Testis (tissue), 3 donors: ENCODE results near the gene IFNL3. TPM values are rescaled to one million over a fixed set of nuclear protein-coding genes. Genes with fewer than 3 reads are reported as not detected.
"Not testable (repeated sequence)": the region's sequence is repeated elsewhere in the genome, so short reads cannot be mapped to it uniquely, and the experiment has no call there.

Experiments used
- DNase-seq: peaks from one replicate; pipeline ENCODE4 v3.0.0-alpha.2; 2019
- H3K27ac ChIP-seq, 2 donors: fragments of 200-600 bp; sonication (generic); one replicate each; pipeline ENCODE4 v1.5.1; 2019
- H3K27me3 ChIP-seq: fragments of 200-600 bp; sonication (generic); one replicate; pipeline ENCODE4 v1.5.1; 2019
- H3K36me3 ChIP-seq: fragments of 200-600 bp; sonication (generic); one replicate; pipeline ENCODE4 v1.5.1; 2017; ENCODE audit warnings: low read depth; ENCODE audit errors: missing control alignments
- H3K4me1 ChIP-seq: fragments of 200-600 bp; sonication (generic); one replicate; pipeline ENCODE4 v1.5.1; 2019
- H3K4me3 ChIP-seq, 2 donors: fragments of 200-600 bp; sonication (generic); one replicate each; pipeline ENCODE4 v1.5.1; 2017 to 2019
- H3K9me3 ChIP-seq: fragments of 200-600 bp; sonication (generic); one replicate; pipeline ENCODE4 v1.5.1; 2017
- CTCF ChIP-seq, 3 experiments: fragments of 450-650 bp in 2 of 3; fragments of 200-600 bp in 1 of 3; sonication (generic) in 1 of 3; IDR thresholded peaks; one replicate each; pipeline ENCODE4 v1.5.1; 2016 to 2019; ENCODE audit warnings: antibody characterized with exemption in 3 of 3, mild to moderate bottlenecking in 2 of 3, moderate library complexity in 1 of 3
- POLR2A ChIP-seq: fragments of 450-650 bp; IDR thresholded peaks from one replicate; pipeline ENCODE4 v1.6.1; 2017; ENCODE audit warnings: antibody characterized with exemption, mild to moderate bottlenecking, moderate library complexity
- WGBS, 2 donors: methylation state at CpG; one replicate each; pipeline ENCODE4 v1.1.5; 2018; 5-methylcytosine and 5-hydroxymethylcytosine counted together
- intact Hi-C: fragments of 100-400 bp; cut with DNase I; formaldehyde crosslinking; loops from one replicate; pipeline ENCODE4 v1.15.1; 2023; ENCODE audit warnings: low total_unique reads
- polyA plus RNA-seq: library from polyadenylated mRNA; stranded (reverse); fragments of 350-450 nt; fragmentation: Illumina TruSeq; extraction: RNeasy Lipid Tissue Mini Kit (QIAGEN cat#74804); gene quantifications from one replicate; pipeline ENCODE4 v1.2.3, GENCODE V29; 2014; ENCODE audit warnings: low read depth, low replicate concordance; ENCODE audit not compliant: insufficient read depth
- total RNA-seq, 2 donors: library from RNA; depleted of rRNA; stranded (reverse); fragments of >200 nt; gene quantifications; one replicate each; pipeline ENCODE4 v1.2.3, GENCODE V29; 2016

The IFNL3 gene
- total and polyA plus RNA-seq, 3 donors from 2014 or later = not detected

GRCh38 chr19:39276740-39277139, 31.9 kb upstream of the IFNL3 start:
- 88 to 90% methylated on average over 5 of the region's 5 CpGs for WGBS, 2 donors
- H3K4me1 ChIP-seq = no peaks in the 10 kb centered on the region
- no peak overlapping the region for H3K27ac ChIP-seq
- no peak for TF ChIP-seq POLR2A
- no peak for TF ChIP-seq CTCF (IDR thresholded peaks at IDR 0.05)
- no peaks in the 10 kb centered on the region for H3K9me3 ChIP-seq
- intact Hi-C loops = no loop called here
- no peaks in the 10 kb centered on the region for H3K36me3 ChIP-seq
- no peak overlapping the region for H3K4me3 ChIP-seq
- no peak for DNase-seq
- H3K27me3 ChIP-seq = no peaks in the 10 kb centered on the region

- Histone ChIP-seq H3K9me3 (no peaks in the 10 kb centered on the region), H3K4me1 (no peaks in the 10 kb centered on the region), H3K27me3 (no peaks in the 10 kb centered on the region), H3K36me3 (no peaks in the 10 kb centered on the region), H3K4me3 (no peak overlapping the region), H3K27ac (no peak overlapping the region)
- DNase-seq = no peak
- no peak for TF ChIP-seq CTCF (IDR thresholded peaks at IDR 0.05)
- no peak for TF ChIP-seq POLR2A
- 81 to 82% methylated on average over 5 of the region's 5 CpGs for WGBS, 2 donors
- intact Hi-C loops = no loop called here
These were observed 30.8 kb upstream of the IFNL3 start for GRCh38 chr19:39275578-39275977.

- H3K9me3 ChIP-seq, H3K4me3 ChIP-seq, H3K36me3 ChIP-seq, intact Hi-C loops, DNase-seq, H3K27ac ChIP-seq, H3K27me3 ChIP-seq, H3K4me1 ChIP-seq: not testable (repeated sequence)
- WGBS, 2 donors = 89 to 93% methylated on average over 5 of the region's 5 CpGs
These were observed 29.1 kb upstream of the IFNL3 start for GRCh38 chr19:39273859-39274258.

- Histone ChIP-seq H3K9me3 (no peaks in the 10 kb centered on the region), H3K4me1 (no peaks in the 10 kb centered on the region), H3K36me3 (no peaks in the 10 kb centered on the region), H3K27ac (no peak overlapping the region), H3K4me3 (no peak overlapping the region), H3K27me3 (no peaks in the 10 kb centered on the region)
- DNase-seq = no peak
- no peak for TF ChIP-seq CTCF (IDR thresholded peaks at IDR 0.05)
- WGBS, 2 donors = 72 to 74% methylated on average over 9 of the region's 9 CpGs
- intact Hi-C loops = no loop called here
These were observed 25.4 kb upstream of the IFNL3 start for GRCh38 chr19:39270036-39270871.

- not testable (repeated sequence) for H3K9me3 ChIP-seq, H3K27me3 ChIP-seq
- 69 to 73% methylated on average over 2 to 10 of the region's 10 CpGs for WGBS, 2 donors
These were observed 24.6 kb upstream of the IFNL3 start for GRCh38 chr19:39269369-39269768.

GRCh38 chr19:39268531-39269223, 23.9 kb upstream of the IFNL3 start:
- H3K4me1 ChIP-seq, intact Hi-C loops, H3K9me3 ChIP-seq, H3K4me3 ChIP-seq, H3K27me3 ChIP-seq, H3K36me3 ChIP-seq, H3K27ac ChIP-seq, DNase-seq: not testable (repeated sequence)
- 84 to 87% methylated on average over 3 to 10 of the region's 10 CpGs for WGBS, 2 donors

More at GRCh38 chr19:39269369-39269768, 24.6 kb upstream of the IFNL3 start:
- H3K36me3 ChIP-seq, H3K27ac ChIP-seq, intact Hi-C loops, DNase-seq, H3K4me3 ChIP-seq, H3K4me1 ChIP-seq: not testable (repeated sequence)

GRCh38 chr19:39268085-39268484, 23.3 kb upstream of the IFNL3 start, which contains the start of gene IFNL2:
TSS of gene IFNL2 (plus strand) at chr19:39268396. CDS start at chr19:39268569, 173 bp downstream.
- DNase-seq, H3K4me1 ChIP-seq, H3K36me3 ChIP-seq, H3K4me3 ChIP-seq, H3K27ac ChIP-seq, H3K27me3 ChIP-seq, H3K9me3 ChIP-seq, intact Hi-C loops: not testable (repeated sequence)
- no CpG with 5 or more reads among the region's 1 CpG for WGBS, 2 donors
